HG03439 (cell line): ENCODE measurements around the gene ARHGAP31.

Experiments used
- ATAC-seq: cut with Tn5 transposase; IDR thresholded peaks from one replicate; pipeline ENCODE4 v1.9.1; 2021; ENCODE audit warnings: mild to moderate bottlenecking, moderate library complexity; ENCODE audit not compliant: unreplicated experiment

The ARHGAP31 gene

GRCh38 chr3:119418641-119419040, 124.5 kb downstream of the ARHGAP31 start:
- no peak for ATAC-seq

- ATAC-seq: no peak
Measured at GRCh38 chr3:119420196-119420595, 126.0 kb downstream of the ARHGAP31 start.

GRCh38 chr3:119427669-119428068, 133.5 kb downstream of the ARHGAP31 start:
- no peak for ATAC-seq

GRCh38 chr3:119428538-119428937, 134.4 kb downstream of the ARHGAP31 start:
- ATAC-seq: no peak

- ATAC-seq: no peak
Measured at GRCh38 chr3:119433613-119434325, 139.6 kb downstream of the ARHGAP31 start.

GRCh38 chr3:119434703-119435102, 140.5 kb downstream of the ARHGAP31 start:
- ATAC-seq: no peak

GRCh38 chr3:119436977-119437376, 142.8 kb downstream of the ARHGAP31 start:
- ATAC-seq: no peak

- ATAC-seq: no peak
Measured at GRCh38 chr3:119437691-119438258, 143.6 kb downstream of the ARHGAP31 start.

- no peak for ATAC-seq
Measured at GRCh38 chr3:119443179-119443578, 149.0 kb downstream of the ARHGAP31 start.

- no peak for ATAC-seq
Measured at GRCh38 chr3:119444590-119444989, 150.4 kb downstream of the ARHGAP31 start.

- ATAC-seq: no peak
Measured at GRCh38 chr3:119453822-119454221, 159.6 kb downstream of the ARHGAP31 start.

- no peak for ATAC-seq
Measured at GRCh38 chr3:119456469-119456868, 162.3 kb downstream of the ARHGAP31 start.

GRCh38 chr3:119457246-119457645, 163.1 kb downstream of the ARHGAP31 start:
- ATAC-seq: no peak

- ATAC-seq: peak; percentile 95
Measured at GRCh38 chr3:119463171-119464169, 169.3 kb downstream of the ARHGAP31 start, which contains the start of gene TMEM39A. Gene TMEM39A, minus strand, starts transcription at chr3:119463615. Its CDS starts 1,541 bp downstream, at chr3:119462074.

GRCh38 chr3:119468041-119468440, 173.9 kb downstream of the ARHGAP31 start:
- no peak for ATAC-seq

GRCh38 chr3:119469418-119470189, 175.4 kb downstream of the ARHGAP31 start:
- peak; percentile 4 for ATAC-seq
